HG02852 (cell line): ENCODE data around the gene KDM1A.

Source experiments
- ATAC-seq: cut with Tn5 transposase; IDR thresholded peaks from one replicate; pipeline ENCODE4 v1.9.1; 2021; ENCODE audit warnings: mild to moderate bottlenecking, moderate library complexity; ENCODE audit not compliant: unreplicated experiment

The KDM1A gene

DNA sequence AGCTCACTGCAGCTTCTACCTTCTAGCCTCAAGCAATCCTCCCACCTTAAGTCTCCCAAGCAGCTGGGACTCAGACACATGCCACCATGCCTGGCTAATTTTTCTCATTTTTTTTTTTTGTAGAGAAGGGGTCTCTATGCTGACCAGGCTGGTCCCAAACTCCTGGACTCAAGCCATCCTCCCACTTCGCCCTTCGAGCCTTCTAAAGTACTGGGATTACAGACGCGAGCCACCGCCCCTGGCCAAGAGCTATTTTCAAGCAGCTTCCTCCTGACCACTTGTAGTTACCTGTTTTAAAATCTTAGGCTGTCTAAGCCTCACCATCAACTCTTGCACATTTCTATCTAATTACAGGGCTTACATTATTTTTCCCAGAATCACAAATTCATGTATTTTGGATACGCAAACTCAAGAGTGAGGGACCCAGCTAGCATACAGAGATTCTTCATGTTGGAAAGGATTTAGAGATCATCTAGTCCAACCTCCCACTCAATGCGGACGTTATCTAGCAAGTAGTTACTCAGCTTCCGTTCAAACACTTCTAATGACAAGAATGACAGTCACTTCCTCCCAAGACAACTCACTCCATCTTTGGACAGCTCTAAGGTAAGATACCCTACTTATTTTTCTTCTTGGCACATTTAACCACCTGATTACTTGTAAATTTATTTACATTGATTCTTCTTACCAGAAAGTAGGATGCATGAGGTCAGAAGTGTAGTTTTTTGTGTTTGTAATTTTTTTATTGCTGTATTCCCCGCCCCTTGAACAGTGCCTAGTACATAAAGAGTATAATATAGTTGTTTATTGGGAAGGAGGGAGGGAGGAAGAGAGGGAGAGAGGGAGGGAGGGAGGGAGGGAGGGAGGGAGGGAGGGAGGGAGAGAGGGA is 84.0 kb downstream of the KDM1A start:
- ATAC-seq, result no peak

GRCh38 chr1:23108918-23109533 is 89.8 kb downstream of the KDM1A start:
- ATAC-seq, result no peak

DNA sequence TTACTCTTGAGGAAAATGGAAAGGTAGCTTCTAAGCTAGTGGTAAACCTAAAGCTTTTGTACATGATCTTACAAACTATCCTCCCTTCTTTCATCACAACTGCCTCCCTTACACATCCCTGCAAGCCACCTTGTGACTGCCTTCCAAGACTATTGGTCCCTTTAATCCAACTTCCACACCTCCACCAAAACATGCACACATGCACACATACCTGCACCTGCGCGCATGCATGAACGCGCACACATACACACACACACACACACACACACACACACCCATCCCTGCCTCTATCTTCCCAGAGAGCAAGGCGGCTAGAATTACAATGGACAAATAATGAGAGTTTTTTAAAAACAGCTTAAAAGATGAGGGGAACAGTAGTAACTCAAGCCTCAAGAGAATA is 91.1 kb downstream of the KDM1A start:
- no peak for ATAC-seq

DNA sequence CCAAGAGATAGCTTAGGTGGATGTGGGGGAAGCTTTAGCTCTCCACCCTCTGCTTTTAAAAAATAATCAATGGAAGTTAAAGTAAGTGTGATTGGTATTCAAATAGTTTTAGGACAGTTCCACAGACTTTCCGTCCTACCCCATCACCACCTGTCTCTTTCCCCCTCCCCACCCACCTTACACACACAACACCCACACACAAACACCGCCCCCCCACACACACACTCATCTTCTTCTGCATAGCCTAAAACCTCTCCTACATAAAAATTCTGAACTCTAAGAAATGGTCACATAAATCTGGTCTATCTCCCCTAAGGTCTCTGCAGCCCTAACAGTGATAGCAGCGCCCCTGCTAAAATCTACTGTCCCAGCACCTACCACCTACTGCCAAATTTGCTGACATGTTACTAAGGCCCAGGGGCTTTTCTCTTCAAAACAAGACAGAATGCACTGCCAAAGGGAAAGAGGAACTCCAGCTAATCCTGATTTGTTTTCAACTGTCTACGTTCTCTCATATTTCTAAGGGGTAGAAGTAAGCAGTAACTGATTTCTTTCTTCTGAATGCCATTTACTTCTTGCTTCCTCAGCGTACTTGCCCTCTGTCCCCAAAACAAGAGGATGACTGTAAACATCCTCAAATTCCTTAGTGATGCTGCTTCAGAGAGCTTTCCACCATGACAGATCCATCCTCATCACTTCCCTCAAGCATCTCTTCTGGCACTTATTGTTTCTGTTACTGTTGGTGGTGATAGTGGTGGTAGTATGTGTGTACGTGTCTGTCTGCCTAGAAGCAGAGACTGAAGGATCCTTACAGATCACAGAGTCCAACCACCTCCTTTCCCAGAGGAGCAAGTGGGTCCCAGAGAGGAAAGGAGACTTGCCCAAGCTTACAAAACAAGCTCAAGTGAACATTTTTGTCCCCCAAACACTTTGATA is 92.6 kb downstream of the KDM1A start:
- ATAC-seq, result no peak

GRCh38 chr1:23114424-23115079 is 95.3 kb downstream of the KDM1A start:
- no peak for ATAC-seq

DNA sequence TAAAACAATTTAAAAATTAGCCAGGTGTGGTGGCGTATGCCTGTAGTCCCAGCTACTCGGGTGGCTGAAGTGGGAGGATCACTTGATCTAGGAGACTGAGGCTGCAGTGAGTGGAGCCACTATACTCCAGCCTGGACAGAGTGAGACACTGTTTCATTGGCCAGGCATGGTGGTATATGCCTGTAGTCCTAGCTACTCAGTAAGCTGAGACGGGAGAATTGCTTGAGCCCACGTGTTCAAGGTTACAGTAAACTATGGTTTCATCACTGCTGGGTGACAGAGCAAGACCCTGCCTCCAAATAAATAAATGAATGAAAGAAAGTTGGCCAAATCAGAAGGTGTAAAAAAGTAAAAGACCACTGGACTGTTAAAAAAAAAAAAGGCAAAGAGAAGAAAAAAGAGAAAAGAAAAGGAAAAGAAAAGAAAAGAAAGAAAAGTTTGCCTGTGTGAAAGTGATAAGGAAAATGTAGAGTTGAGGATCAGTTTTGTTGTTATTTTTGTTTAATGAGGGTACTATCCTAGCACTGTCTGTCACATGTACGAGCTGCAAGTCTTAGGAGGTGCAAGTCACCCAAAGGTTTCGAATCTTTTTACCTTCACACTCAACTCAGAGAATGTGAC is 97.1 kb downstream of the KDM1A start:
- no peak for ATAC-seq

DNA sequence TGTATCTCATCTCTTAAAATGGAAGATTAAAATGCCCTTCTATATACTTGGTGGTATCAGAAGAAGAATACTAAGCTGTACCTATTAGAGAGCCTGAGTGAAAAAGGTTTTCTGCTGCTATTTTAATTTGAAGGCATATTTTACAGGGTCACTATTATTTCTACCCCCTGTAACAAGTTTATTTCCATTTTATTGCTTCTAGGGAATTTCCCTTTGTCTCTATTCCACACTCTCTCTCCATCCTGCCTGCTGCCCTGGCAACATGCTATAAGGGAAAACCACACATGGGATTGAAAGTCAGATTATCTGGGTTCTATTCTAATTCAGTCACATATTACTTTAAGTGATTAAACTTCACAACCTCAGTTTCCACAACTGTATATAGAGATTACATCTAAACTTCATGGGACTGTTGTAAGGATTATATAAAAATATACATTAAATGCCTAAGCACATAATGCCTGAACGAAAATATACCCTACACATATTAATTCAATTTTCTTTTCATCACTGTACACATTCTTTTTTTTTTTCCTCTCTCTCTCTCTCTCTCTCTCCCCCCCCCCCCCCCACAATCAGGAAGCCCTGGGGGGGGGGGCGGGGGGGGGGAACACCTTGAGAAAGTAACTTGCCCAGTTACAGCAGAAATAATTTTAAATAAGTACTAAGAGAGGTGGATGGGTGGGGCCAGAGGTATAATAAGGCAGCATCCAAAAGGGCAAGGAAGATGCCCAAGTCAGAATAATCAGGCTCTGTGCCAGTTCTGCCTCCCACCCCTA is 97.8 kb downstream of the KDM1A start:
- ATAC-seq, result no peak

- ATAC-seq, result no peak
Measured at GRCh38 chr1:23118407-23118806, 99.1 kb downstream of the KDM1A start.

GRCh38 chr1:23118957-23119792 is 99.9 kb downstream of the KDM1A start:
- no peak for ATAC-seq

DNA sequence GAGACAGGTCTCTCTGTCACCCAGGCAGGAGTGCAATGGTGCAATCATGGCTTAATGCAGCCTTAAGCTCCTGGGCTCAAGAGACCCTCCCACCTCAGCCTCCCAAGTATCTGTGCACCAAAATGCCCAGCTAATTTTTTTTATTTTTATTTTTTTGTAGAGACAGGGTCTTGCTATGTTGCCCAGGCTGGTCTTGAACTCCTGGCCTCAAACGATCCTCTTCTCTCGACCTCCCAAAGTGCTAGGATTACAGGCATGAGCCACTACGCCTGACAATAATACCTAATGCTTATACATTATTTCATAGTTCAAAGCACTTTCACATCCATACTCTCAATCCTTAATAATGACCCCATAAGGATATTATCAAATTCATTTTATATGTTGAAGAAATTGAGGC is 101.1 kb downstream of the KDM1A start:
- no peak for ATAC-seq

DNA sequence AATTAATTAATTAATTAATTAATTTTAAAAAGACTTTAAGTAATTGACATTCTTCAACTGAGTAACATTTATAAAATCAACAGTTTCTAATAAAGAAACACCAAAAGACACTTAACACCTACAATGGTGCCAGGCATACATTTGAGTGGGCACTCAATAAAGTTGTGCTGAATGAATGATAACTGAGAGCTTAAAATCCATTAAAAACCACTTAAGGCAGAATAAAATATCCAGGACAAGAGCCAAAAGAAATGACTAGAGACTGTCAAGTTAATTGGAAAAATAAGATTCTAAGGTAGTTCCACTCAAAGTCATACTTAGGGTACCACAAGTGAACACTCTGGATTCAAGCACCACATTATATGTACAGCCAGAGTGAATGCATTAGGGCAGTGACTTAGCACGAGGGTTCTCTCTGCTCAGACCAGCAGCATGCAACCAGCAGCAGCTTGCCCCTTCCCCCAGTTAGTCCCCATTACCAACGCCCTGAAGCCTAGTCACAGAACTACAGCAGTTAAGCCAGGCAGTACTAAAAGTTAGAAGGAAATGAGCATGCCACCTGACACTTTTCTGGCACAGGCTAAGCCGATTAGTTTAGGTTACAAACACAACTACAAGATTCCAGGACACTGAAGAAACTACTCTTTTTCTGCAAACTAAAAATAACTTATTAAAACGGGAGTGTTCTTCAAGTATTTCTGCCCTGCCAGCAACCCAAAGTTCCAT is 102.9 kb downstream of the KDM1A start:
- ATAC-seq, result no peak

- ATAC-seq, result no peak
Measured at GRCh38 chr1:23122796-23123195, 103.5 kb downstream of the KDM1A start.

- no peak for ATAC-seq
Measured at GRCh38 chr1:23123528-23123927, 104.3 kb downstream of the KDM1A start.

- ATAC-seq, result no peak
Measured at GRCh38 chr1:23124259-23125026, 105.2 kb downstream of the KDM1A start.

- no peak for ATAC-seq
Measured at GRCh38 chr1:23125489-23125888, 106.2 kb downstream of the KDM1A start.

DNA sequence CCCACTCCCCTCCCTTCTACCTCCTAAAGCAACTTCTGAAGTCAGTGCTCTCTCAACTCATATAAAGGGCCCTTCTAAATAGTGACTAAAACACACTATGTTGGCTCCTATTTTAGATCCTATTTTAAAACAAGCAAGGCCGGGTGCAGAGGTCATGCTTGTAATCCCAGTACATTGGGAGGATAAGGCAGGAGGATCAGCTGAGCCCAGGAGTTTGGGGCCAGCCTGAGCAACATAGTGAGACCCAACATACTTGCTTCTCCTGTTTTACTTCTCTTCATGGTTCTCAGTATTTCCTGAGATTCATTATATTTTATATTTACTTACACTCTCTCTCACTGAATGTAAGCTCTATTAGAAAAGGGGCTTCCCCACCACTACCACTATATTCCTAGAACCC is 106.9 kb downstream of the KDM1A start:
- no peak for ATAC-seq

GRCh38 chr1:23126801-23127200 is 107.5 kb downstream of the KDM1A start:
- no peak for ATAC-seq
